Adrenal gland (tissue), 5 donors: ENCODE results near the gene ENPP6.

Source experiments
- CTCF ChIP-seq, 6 experiments: fragments of 450-650 bp in 4 of 6; fragments of 200-600 bp in 2 of 6; sonication (generic) in 1 of 6; IDR thresholded peaks; 1 replicate in 5 of 6; 2 replicates in 1 of 6; pipeline versions ENCODE4 v1.5.1 to v1.8.0; 2016 to 2021; ENCODE audit warnings: antibody characterized with exemption in 6 of 6, mild to moderate bottlenecking in 2 of 6, moderate library complexity in 1 of 6
- POLR2A ChIP-seq, 2 donors: fragments of 450-650 bp; IDR thresholded peaks; one replicate each; pipeline ENCODE4 v1.6.1; 2017; ENCODE audit warnings: antibody characterized with exemption in 2 of 2, mild to moderate bottlenecking in 2 of 2, moderate library complexity in 1 of 2
- donor health status: DM: no; HTN: no; CAD: no.

GRCh38 chr4:184238072-184238745, 20.5 kb upstream of the ENPP6 start:
- no peak for TF ChIP-seq CTCF (IDR thresholded peaks at IDR 0.05)
- no peak for TF ChIP-seq POLR2A (IDR thresholded peaks at IDR 0.05)
